ENCODE results near the gene TMEM242.

- TF ChIP-seq CTCF (IDR thresholded peaks at IDR 0.05) (no peak), POLR2A (IDR thresholded peaks at IDR 0.05) (no peak)
These were observed 71.6 kb downstream of the TMEM242 start for GRCh38 chr6:157251586-157252247.

Data from right lobe of liver (tissue), 4 donors.